Inflammatory macrophage (primary cell): ENCODE measurements around the gene PRR14L.
"Not testable (repeated sequence)": the region's sequence is repeated elsewhere in the genome, so short reads cannot be mapped to it uniquely, and the experiment has no call there.

Source experiments
- DNase-seq, 2 donors: peaks; one replicate each; pipeline ENCODE4 v3.0.0-alpha.2; 2020 to 2022

The PRR14L gene

DNA sequence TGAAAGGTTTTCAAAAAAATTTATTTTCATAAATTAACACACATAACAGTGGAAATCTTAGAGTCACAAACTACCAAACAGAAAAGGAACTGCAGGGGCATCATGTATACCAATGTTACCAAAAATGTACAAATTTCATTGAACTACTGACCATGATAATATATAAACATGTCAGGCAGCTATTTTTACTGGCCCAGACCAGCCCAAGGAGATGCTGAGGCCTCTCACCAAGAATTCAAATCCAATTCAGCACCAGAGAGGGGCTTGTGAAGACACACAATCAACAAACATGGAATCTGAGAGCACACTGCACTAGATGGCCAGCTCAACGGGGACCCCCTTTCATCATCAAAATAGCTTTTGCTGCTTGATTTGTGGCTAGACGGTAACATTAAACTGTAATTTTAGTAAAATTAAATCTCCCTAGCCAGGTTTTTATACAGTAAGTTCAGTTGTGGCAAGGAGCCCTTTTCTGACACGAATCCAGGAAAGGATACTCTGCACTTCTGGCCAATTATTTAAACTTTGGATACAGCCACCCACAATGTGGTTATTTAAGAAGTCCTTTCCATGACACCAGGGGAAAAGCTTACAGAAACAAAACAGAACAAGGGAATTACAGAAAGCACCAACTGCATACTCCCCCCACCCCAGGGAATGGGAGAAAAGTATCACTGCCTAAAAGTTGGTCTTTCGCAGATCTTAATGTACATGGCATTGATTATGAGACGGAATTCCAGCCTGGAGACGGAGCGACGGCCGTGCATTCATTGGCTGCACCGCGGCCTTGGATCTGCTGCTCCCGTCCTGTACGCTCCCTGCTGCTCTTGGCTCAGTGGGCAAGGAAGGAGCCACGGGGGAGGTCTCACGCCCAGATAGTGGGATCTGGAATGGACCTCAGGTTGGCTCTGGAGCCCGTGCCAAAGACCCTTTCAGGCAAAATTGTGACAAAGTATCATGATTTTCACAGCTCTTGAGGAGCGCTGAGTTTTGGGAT is 68.3 kb downstream of the PRR14L start:
- no peak for DNase-seq

DNA sequence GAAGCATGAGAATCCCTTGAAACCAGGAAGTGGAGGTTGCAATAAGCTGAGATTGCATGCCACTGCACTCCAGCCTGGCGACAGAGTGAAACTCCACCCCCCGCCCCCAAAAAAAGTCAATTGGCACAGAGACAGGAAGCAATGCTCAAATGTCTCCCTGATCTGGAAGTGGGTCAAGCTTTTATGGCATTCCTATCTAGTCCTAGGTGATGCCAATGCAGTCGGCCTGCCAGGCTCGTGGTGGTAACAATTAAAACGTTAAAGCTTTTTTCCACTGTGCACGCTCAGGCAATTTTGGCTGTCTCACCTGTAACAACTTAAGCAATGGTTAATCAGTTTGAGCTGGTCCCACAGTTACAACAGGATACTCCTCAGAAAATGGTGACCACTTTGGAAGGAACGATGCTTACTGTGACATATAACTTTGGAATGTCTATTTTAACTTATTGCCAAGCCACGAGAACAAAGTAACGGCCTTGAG is 69.0 kb downstream of the PRR14L start:
- DNase-seq = peak; percentile 81 to 91

DNA sequence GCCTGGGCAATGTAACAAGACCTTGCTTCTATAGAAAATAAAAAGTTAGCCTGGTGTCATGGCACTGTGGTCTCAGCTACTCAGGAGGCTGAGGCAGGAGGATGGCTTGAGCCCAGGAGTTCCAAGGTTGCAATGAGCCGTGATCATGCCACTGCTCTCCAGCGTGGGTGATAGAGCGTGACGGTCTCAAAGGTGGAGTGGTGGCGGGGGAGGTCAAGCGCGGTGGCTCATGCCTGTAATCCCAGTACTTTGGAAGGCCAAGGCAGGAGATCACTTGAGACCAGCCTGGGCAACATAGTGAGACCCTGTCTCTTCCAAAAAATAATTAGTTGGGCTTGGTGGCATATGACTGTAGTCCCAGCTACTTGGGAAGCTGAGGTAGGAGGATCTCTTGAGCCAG is 71.2 kb downstream of the PRR14L start:
- DNase-seq = no peak

DNA sequence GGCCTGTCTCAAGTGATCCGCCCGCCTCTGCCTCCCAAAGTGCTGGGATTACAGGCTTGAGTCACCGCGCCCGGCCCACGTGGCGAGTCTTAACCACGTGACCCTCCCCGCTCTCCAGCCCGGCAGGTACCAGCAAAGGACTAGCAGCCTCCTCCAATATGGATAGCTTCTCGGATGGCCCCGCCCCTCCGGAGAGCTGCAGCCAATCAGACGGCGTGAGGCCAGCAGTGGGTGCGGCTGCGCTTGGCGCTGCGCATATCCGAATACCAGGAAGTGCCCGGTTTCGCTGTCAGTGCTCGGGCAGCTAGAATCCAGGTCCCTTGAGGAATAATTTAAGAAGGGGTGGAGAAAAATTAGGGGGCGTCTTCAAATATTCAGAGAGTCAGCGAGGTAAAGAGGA is 73.2 kb downstream of the PRR14L start:
- DNase-seq = peak; percentile 95 to 97

DNA sequence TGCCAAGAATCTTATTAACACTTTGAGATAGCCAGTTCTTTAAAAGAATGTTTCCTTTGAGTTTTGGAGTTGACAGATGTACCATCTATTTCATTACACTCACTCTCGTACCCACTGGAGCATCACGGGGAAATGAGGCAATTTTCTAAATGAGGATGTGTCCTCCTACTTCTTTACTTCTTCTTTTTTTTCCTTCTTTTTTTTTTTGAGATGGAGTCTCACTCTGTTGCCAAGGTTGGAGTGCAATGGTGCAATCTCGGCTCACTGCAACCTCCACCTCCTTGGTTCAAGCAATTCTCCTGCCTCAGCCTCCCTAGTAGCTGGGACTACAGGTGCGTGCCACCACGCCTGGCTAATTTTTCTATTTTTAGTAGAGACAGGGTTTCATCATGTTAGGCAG is 75.7 kb downstream of the PRR14L start:
- DNase-seq = peak; percentile 84 to 90

DNA sequence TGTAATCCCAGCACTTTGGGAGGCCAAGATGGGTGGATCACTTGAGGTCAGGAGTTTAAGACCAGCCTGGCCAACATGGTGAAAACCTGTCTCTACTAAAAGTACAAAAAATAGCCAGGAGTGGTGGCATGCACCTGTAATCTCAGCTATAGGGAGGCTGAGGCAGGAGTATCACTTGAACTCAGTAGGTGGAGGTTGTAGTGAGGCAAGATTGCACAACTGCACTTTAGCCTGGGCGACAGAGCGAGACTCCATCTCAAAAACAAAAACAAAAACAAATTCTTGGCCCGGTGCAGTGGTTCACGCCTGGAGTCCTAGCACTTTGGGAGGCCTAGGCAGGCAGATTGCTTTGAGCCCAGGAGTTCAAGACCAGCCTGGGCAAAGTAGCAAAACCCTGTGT is 81.1 kb downstream of the PRR14L start:
- DNase-seq = not testable (repeated sequence)

DNA sequence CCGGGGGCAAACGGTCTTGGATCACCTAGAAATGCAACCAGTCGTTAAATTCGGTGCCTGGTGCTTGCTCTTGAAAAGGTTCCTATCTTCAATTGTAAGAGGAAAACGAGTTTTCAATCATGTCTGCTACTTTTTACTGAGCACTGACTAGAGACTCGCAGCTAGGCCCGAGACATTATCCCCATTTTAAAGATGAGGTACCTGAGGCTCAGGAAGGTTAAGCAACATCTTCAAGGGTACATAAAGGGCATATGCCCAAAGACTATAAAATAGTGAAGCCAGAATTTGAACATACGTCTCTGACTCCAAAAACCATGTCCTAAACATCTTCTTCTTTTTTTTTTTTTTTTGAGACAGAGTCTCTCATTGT is 87.3 kb downstream of the PRR14L start:
- DNase-seq = no peak

DNA sequence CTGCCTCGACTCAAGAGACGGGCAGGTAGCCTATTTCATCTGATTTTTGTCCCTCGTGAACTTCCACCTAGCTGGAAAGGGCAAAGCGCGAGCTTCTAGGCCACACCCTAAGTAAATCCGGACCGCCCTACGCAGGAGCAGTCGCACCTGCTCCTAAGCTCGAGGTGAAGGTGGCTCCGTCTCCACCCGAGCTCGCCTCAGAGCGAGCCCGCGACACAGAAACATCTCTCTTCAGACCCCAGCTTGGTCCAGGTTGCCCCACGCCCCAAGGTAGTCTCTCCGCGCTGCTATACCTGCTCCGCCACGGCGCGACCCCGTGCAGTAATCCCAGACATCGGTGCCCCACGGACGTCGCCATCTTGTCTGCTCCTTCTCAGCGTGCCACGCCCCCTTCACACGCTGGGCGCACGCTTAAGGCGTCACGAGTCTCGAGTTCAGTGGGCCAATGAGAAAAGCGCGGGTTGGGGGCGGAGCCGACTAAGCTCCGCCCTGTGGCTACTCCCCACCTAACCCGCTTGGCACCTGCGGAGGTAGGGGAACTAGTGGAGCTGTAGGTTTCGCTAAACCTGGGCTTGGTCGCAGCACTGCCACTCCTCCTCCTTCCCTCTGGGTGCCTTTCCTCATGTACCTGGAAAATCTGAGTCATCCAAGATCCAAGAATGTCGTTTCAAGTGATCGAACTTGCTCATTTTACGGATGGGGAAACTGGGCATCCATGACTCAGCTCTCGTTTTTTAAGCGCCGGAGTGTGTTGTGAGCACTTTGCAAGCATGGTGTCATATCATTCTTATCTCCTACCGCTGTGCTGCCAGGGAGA is 87.9 kb downstream of the PRR14L start, which contains the start of gene PISD:
Gene PISD, minus strand, starts transcription at position 365 of the 817 bp plus-strand sequence. Its CDS starts 7 bp downstream, at position 358.
- peak; percentile 96 to 97 for DNase-seq

DNA sequence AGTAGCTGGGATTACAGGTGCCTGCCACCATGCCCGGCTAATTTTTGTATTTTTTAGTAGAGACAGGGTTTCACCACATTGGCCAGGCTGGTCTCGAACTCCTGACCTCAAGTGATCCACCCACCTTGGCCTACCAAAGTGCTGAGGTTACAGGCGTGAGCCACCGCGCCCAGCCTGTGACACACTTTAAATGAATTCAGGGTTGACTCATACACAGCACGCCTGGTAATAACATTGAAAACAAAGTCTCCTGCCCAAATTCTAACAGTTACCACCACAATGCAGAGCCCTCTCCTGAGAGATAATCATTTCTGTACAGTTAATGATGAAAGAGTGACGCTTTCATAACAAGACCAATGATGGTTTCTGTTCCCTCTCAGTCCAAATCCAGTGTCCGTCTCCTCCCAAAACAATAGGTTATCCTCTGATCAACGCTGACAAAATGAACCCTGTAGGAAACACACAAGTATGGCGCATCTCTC is 89.0 kb downstream of the PRR14L start:
- DNase-seq = peak; percentile 22 to 32

DNA sequence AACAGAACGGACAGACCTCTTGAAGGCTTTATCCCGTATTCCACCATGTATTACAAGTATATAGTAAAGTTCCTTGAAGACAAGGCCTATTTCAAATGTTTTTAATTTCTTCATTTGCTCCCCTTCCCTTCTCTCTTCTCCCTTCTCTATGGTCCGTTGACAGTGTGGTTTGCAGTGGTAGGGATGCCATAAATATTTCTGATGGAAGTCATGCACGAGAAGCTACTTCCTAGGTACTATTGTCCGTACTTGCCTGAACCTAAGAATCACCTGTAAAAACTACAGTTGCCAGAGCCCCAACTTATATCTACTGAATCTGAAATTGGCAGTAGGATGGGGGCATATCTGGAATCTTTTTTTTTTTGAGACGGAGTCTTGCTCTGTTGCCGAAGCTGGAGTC is 90.7 kb downstream of the PRR14L start:
- no peak for DNase-seq

DNA sequence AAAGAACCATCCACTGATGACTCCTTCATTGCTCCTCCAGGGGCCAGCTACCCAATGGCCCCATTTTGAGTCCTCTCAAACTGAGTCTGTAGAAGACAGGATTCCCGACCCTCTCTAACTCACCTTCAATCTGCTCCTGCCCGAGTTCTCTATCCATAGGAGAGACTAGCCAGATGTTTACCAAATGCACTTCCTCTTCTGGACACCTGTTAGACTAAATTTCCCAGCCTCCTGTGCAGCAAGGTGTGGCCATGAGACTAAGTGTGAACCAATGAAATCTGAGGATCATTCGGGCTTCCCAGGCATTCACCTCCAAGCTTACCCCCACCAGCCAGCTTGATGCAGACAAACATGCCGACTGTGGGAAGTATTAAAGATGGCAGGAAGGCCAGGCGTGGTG is 95.5 kb downstream of the PRR14L start:
- no peak for DNase-seq

DNA sequence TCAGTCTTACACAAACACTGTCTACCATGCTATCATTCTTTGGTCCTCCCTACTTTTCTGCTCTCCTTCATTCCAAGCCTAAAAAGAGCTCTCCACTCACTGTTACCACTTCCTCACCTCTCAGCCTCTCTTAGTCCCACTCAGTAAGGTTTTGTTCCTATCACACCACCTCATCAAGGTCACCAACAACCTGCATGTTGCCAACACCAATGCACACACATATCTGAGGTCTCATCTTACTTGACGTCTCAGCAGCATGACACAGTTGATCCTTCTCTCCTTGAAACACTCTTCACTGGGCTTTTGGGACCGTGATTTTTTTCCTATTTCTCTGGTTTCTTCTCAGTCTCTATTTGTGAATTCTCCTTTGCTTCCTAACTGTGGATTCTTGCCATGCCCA is 96.0 kb downstream of the PRR14L start:
- DNase-seq = no peak

DNA sequence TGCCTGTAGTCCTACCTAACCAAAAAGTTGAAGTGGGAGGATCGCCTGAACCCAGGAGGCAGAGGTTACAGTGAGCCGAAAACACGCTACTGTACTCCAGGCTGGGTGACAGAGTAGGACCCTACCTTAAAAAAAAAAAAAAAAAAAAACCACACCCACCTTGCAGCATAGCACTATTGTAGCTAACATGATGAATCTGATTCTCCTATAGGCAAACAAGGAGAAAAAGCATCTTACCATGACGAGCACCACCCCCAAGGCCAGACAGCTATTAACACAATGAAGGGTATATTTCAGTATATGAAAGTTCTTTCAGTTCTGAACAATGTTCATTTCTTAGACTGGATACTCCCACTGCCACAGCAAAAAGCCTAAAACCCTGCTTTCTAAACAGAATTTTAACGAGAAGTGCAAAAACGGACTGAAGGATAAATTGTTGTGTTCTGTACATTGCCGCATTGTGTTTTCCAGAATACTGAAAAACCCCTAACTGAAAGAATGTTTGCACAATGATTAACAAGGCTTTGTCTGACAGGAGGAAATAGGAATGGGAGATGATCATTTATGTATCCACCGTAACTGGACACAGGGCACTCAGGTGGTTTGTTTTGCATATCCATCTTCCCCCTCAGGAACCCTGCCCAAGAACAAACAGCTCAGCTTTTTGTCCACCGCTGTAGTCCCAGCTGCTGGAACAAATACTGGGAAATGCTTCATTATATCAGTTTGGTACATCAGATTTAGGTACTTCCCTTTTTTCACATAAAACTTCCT is 96.8 kb downstream of the PRR14L start:
- DNase-seq = no peak

DNA sequence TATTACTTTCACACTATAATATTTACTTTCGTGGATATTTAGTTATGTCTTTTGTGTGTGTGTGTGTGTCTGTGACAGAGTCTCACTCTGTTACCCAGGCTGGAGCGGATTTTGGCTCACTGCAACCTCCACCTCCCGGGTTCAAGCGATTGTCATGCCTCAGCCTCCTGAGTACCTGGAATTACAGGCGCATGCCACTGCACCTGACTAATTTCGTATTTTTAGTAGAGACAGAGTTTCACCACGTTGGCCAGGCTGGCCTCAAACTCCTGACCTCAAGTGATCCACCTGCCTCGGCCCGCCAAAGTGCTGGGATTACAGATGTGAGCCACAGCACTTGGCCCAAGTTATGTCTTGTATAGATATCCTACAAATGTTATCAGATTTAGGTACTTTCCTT is 97.8 kb downstream of the PRR14L start:
- DNase-seq = no peak

DNA sequence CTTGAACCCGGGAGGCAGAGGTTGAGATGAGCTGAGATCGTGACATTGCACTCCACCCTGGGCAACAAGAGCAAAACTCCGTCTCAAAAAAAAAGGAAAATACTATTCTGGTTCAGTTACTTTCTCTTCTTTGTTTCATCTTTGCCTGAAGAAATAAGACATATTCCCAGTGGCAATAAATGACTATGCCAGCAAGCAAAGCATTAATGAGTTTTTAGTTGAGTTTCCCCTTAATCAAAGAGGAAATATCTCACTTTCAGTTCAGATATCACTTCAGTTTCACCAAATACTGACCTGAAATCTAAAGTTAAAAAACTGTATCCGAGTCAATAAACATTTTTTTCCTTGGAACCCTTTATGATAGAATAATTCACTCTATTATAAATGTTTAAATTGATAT is 98.3 kb downstream of the PRR14L start:
- DNase-seq = no peak

DNA sequence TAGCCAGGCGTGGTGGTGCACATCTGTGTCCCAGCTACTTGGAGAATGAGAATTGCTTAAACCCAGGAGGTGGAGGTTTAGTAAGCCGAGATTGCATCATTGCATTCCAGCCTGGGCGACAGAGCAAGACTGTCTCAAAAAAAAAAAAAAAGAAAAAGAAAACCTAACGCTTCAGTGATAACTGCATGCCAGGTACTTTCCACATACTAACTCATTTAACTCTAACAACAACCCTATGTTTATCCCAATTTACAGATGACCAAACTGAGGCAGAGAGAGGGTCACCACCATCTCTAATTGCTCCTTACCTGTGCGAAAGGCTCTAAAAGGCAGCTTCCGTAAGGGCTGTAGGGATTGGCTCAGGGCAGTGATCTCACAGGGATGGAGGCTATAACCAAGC is 99.5 kb downstream of the PRR14L start:
- DNase-seq = peak; percentile 22 to 49

DNA sequence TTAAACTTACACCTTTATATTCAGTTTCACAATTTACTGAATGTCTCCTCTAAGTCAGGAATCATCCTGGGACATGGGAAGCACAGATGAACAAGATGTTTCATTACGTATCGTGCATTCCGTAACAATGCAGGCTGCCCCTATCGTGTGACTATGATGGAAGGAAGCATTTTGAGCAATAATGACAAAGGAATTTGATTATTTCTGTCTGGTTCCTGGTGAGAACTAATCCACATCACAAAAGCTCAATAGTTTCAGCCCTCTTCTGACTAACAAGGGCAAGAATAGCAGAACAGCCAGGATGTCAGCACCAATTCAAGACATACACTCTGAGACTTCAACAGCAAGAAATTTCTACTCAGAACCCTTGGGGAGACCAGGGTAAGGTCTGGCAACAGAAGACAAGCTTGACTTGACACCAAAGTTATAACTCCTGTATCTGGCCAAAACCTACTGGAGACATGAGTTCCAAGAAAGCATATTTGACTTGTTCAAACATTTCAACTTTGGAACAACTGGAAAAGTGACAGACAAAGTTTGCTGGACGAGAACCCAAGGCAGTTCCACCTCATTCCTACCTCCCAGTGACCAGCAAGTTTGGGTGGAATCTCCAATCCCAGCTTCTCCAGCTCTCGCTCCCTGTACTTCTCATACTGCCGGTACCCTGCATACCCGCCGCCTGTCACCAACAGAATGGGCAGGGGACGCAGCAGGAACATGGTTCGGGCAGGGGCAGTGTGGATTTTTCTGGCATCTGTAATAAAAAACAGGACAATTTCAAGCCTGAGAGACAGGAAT is 102.2 kb downstream of the PRR14L start:
- no peak for DNase-seq

DNA sequence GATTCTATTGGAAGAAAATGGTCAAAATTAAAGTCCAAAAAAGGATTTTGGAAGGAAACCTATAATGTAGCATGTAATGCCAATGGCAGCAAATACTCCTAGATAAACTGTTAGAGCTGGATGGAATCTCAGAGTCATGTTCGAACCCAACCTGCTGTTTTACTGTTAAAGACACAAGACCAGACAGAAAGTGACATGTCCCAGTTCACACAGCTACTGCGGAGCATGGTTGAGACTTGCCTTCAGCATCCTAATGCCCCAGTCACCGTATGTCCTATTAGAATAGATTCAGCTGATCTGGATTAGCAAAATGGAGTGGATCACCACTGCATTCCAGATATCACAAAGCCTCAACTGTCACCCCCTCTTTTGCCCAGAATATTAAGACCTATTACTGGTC is 102.9 kb downstream of the PRR14L start:
- DNase-seq = no peak

DNA sequence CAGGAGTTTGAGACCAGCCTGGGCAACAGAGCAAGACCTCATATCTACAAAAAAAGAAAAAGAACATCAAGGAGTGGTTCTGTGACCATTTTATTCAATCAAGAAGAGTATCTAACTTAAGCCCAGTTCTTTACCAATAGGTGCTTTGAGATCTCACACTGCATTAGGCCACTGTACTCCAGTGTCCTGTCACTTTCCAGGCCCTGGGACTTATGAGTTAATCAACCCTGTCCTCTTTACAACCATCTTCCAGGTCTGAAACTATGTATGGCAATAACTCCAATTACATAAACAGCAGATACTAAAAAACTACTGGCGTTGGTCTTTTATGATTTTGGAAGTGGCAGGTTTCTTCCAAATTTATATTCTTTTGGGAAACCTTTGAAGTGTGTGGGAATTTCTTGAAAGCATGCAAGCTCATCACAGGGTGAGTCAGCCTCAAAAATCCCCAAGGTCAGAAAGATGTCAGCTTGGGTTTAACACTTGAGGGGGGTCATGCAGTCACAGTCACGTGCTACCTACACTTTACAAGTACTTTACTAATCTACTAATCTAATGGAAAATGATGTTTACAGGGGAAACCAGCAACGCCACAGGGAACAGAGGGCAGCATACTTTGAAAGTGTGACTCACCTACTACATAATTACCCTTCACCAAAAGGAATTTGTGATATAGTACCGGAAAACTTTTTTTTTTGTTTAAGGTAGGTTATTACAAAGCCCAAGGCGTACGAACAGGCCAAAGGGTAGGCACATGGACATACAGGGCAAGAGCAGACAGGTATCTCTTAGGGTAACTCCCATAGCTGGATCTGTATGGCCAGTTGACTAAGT is 103.5 kb downstream of the PRR14L start:
- peak in 1 of 2 donors; percentile 62 for DNase-seq

DNA sequence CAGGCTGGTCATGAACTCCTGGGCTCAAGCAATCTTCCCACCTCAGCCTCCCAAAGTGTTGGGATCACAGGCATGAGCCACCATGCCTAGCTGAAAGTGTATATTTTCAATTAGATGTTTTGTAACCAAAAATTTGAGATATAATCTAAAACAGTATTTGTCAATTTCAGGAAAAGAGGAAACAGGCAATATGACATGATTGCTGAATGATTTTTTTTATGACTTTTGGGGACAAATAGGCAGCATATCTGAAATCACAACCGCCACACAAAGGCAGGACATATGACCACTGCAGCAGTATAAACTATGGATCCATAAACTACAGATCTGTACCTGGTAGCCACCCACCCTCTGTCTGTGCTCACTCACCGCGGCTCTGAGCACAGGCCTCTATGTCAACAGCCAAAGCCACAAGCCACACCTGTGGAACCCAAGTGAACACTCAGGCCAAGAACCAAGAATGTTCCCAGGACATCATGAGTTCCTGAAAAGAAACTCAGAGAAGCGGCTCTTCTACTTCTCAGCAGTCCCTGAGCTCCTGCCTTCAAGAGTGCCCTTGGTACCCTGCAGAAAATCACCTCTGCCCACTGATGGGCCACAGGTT is 110.4 kb downstream of the PRR14L start:
- peak; percentile 34 to 60 for DNase-seq
